ENCODE measurements around the gene ANKS1B.

Gene ANKS1B

GRCh38 chr12:98752726-98753125 is 1232.0 kb downstream of the ANKS1B start:
- H2AFZ ChIP-seq (ENCODE audit: low read length) = no peak overlapping the region
- no peak overlapping the region for H3K4me3 ChIP-seq (ENCODE audit: low read depth, low read length, poor library complexity, severe bottlenecking)
- H3K9me3 ChIP-seq (ENCODE audit: low read length) = no peaks in the 10 kb centered on the region
- H3K36me3 ChIP-seq (ENCODE audit: insufficient read depth, low read length) = no peaks in the 10 kb centered on the region
- H3K4me1 ChIP-seq (ENCODE audit: insufficient read depth, low read length, severe bottlenecking) = no peaks in the 10 kb centered on the region
- no peaks in the 10 kb centered on the region for H4K20me1 ChIP-seq (ENCODE audit: insufficient read depth, low read length)
- TF ChIP-seq CTCF (IDR thresholded peaks at IDR 0.05; ENCODE audit: low read length) = no peak
- no peak for TF ChIP-seq EZH2 (IDR thresholded peaks at IDR 0.05; ENCODE audit: borderline replicate concordance, low read length)
- H3K79me2 ChIP-seq (ENCODE audit: insufficient read depth, low read length) = no peaks in the 10 kb centered on the region
- H3K9me2 ChIP-seq (ENCODE audit: low read depth, low read length) = no peaks in the 10 kb centered on the region
- no peak overlapping the region for H3K27ac ChIP-seq (ENCODE audit: low read depth, low read length, poor library complexity, severe bottlenecking)
- no peaks in the 10 kb centered on the region for H3F3A ChIP-seq (ENCODE audit: insufficient read depth, low read length)
- H3K27me3 ChIP-seq (ENCODE audit: insufficient read depth, low read length) = 0 out of 2 replicates have a peak, but pooled peaks cover 3% of the 10 kb centered on the region
- no peak overlapping the region for H3K4me2 ChIP-seq (ENCODE audit: low read length)
- H3K9ac ChIP-seq (ENCODE audit: low read length) = no peak overlapping the region

- TF ChIP-seq EZH2 (IDR thresholded peaks at IDR 0.05; ENCODE audit: borderline replicate concordance, low read length) (no peak), CTCF (IDR thresholded peaks at IDR 0.05; ENCODE audit: low read length) (no peak)
- no peak overlapping the region for H3K27ac ChIP-seq (ENCODE audit: low read depth, low read length, poor library complexity, severe bottlenecking)
Measured at GRCh38 chr12:98751580-98752115, 1233.1 kb downstream of the ANKS1B start.

GRCh38 chr12:98750511-98750910 is 1234.2 kb downstream of the ANKS1B start:
- no peak overlapping the region for H3K4me3 ChIP-seq (ENCODE audit: low read depth, low read length, poor library complexity, severe bottlenecking)
- H3F3A ChIP-seq (ENCODE audit: insufficient read depth, low read length) = no peaks in the 10 kb centered on the region
- TF ChIP-seq CTCF (IDR thresholded peaks at IDR 0.05; ENCODE audit: low read length) (no peak), EZH2 (IDR thresholded peaks at IDR 0.05; ENCODE audit: borderline replicate concordance, low read length) (no peak)
- H3K27ac ChIP-seq (ENCODE audit: low read depth, low read length, poor library complexity, severe bottlenecking) = no peak overlapping the region
- no peaks in the 10 kb centered on the region for H3K27me3 ChIP-seq (ENCODE audit: insufficient read depth, low read length)
- H3K9me3 ChIP-seq (ENCODE audit: low read length) = no peaks in the 10 kb centered on the region
- H3K9me2 ChIP-seq (ENCODE audit: low read depth, low read length) = no peaks in the 10 kb centered on the region
- no peak overlapping the region for H3K4me2 ChIP-seq (ENCODE audit: low read length)
- H3K4me1 ChIP-seq (ENCODE audit: insufficient read depth, low read length, severe bottlenecking) = no peaks in the 10 kb centered on the region
- no peaks in the 10 kb centered on the region for H3K36me3 ChIP-seq (ENCODE audit: insufficient read depth, low read length)
- H3K9ac ChIP-seq (ENCODE audit: low read length) = no peak overlapping the region
- H4K20me1 ChIP-seq (ENCODE audit: insufficient read depth, low read length) = no peaks in the 10 kb centered on the region
- H3K79me2 ChIP-seq (ENCODE audit: insufficient read depth, low read length) = no peaks in the 10 kb centered on the region
- H2AFZ ChIP-seq (ENCODE audit: low read length) = no peak overlapping the region

More at GRCh38 chr12:98751580-98752115, 1233.1 kb downstream of the ANKS1B start:
- Histone ChIP-seq H3K36me3 (ENCODE audit: insufficient read depth, low read length) (no peaks in the 10 kb centered on the region), H2AFZ (ENCODE audit: low read length) (no peak overlapping the region), H4K20me1 (ENCODE audit: insufficient read depth, low read length) (no peaks in the 10 kb centered on the region), H3K4me2 (ENCODE audit: low read length) (no peak overlapping the region), H3K9ac (ENCODE audit: low read length) (no peak overlapping the region), H3K79me2 (ENCODE audit: insufficient read depth, low read length) (no peaks in the 10 kb centered on the region), H3K4me3 (ENCODE audit: low read depth, low read length, poor library complexity, severe bottlenecking) (no peak overlapping the region), H3K4me1 (ENCODE audit: insufficient read depth, low read length, severe bottlenecking) (no peaks in the 10 kb centered on the region), H3K9me3 (ENCODE audit: low read length) (no peaks in the 10 kb centered on the region), H3K9me2 (ENCODE audit: low read depth, low read length) (no peaks in the 10 kb centered on the region), H3K27me3 (ENCODE audit: insufficient read depth, low read length) (no peaks in the 10 kb centered on the region), H3F3A (ENCODE audit: insufficient read depth, low read length) (no peaks in the 10 kb centered on the region)

Data from OCI-LY1 (cell line).